IPS-11a (cell line): ENCODE measurements around the gene DAAM1.

Source experiments
- H3K4me3 ChIP-seq: one replicate; pipeline ENCODE4 v1.5.1; 2013; ENCODE audit warnings: low read depth, low read length, control low read depth

The DAAM1 gene

GRCh38 chr14:59337141-59337611, 148.7 kb downstream of the DAAM1 start:
- H3K4me3 ChIP-seq, result no peak overlapping the region

DNA sequence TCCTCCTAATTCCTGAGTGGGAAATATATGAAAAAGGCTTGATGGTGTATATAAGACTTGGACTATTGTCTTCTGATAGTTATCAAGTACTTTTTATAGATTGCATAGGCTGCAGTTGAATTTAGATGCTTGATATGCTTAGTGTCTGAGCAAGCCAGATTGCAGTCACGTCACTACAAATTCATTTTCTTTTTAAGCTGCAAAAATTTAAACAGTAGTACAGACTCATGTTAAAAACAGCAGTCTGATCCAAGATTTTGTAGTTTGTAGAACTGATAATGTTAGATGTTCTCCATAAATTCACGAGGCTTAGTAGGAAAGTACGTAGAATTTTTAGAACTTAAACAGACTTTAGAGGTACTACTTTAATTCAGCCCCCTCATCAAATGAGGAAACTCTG, 150.3 kb downstream of the DAAM1 start:
- no peak overlapping the region for H3K4me3 ChIP-seq

GRCh38 chr14:59339524-59340330, 151.3 kb downstream of the DAAM1 start:
- no peak overlapping the region for H3K4me3 ChIP-seq

GRCh38 chr14:59341858-59342477, 153.5 kb downstream of the DAAM1 start:
- H3K4me3 ChIP-seq, result no peak overlapping the region

DNA sequence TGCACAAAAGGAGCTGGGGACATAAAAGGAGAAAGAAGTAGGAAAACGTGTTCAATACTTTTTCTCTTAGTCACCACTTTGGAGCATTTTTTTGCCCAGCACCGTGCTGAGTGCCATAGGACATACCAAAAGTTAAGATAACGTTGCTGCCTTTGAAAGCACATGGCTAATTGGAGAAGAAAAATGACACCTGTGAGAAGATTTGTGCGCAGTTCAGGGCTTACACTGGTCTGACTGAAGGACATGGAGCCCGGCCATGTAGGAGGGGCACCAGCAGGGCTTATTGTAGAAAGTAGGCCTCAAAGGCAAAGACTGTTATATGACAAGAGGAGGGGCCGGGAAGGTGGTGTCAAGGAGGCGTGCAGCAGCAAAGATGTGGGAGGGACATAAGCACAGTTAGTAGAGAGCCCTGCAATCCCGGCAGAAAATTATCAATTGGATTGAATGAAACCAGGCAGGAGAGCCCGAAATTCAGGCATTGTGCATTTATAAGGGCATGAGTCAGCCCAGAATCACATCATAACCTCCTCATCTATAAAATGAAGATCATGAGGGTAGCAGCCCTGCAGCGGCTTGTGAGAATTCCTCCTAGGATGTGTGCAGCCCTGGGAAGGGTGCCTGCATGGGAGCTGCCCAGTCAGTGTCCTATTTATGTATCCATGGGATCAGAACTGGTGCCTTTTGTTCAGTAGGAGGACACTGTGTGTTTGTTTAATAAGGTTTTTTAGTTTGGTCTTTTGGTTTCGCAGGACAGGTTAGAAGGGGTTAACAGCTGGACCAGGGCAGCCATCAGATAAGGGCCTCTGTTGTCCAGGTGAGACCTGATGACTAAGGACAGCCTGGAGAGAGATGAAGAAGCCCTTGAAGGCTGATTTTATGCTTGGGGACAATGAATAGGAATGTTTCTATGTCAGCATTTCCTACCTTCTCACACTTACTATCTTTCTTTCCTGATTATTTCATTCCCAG, 154.3 kb downstream of the DAAM1 start:
- no peak overlapping the region for H3K4me3 ChIP-seq

GRCh38 chr14:59343585-59343984, 155.1 kb downstream of the DAAM1 start:
- H3K4me3 ChIP-seq, result no peak overlapping the region

DNA sequence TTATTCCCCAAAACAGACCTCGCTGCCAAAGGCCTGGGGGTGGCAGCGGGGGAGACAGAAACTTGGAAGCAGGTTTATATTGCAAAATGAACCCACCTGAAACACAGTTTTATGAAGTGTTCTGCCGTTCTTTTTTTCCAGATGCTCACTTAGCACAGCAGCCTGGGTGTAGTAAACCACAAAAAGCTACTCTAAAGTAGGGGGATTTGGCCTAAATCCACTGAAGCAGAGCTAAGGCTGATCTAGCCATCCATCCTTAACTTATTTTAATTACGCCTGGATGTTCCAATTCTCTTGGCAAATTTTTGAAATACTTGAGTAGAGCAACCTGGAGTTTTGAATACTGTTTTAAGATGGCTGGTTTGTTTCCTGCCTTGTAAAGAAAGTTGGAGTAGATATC, 155.5 kb downstream of the DAAM1 start:
- no peak overlapping the region for H3K4me3 ChIP-seq

- no peak overlapping the region for H3K4me3 ChIP-seq
These were observed 156.4 kb downstream of the DAAM1 start for GRCh38 chr14:59344691-59345455.

- H3K4me3 ChIP-seq, result no peak overlapping the region
These were observed 157.9 kb downstream of the DAAM1 start for GRCh38 chr14:59346329-59346728.

DNA sequence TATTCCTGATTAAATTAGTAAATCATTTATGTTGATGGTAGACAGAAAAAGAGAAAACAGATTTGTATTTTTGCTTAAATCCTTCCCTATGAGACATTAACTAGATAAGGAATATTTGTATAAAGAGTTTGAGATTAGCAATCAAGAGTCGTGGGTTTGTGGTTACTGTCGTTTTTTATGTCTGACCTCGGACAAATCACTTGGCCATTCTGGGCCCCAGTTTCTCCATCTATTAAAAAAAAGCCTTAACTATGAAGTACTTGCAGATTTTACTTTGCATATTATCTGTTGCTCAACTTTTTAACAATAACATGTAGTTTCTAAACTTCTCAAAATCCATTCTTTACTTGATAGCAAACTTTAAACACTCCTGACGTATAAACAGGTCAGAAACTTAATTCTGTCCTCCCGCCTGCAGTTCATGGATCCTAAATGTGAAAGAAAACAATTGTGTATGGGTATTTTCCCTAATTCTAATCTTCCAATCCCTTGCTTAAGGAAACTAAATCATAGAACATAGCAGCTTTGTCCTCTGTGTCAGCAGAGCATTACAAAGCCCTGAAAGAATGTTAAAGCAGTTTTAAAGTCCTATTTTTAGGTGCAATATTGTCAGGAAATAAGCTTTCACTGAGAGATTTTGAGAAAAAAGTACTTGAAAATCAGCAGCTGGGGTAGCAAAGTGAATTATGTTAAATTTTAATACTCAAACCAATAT, 158.5 kb downstream of the DAAM1 start:
- no peak overlapping the region for H3K4me3 ChIP-seq

- no peak overlapping the region for H3K4me3 ChIP-seq
These were observed 159.0 kb downstream of the DAAM1 start for GRCh38 chr14:59347511-59347900.

DNA sequence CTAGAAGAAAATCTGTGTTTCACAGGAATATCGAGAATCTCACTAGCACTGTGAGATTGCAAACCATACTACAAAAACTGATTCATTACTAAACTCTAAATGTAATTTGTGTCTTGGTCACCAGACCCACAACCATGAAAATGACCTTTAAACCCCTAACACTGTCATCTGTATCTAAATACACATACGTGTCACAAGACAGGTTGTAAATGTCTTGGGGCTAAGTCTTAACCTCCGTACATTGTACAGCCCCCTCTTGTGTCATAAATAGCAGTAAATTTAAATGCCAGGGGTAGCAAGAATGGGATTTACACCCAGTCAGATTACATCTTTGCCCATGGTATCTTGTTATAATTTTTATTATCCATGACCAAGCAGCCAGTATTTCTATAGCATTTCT, 159.4 kb downstream of the DAAM1 start:
- H3K4me3 ChIP-seq, result no peak overlapping the region

DNA sequence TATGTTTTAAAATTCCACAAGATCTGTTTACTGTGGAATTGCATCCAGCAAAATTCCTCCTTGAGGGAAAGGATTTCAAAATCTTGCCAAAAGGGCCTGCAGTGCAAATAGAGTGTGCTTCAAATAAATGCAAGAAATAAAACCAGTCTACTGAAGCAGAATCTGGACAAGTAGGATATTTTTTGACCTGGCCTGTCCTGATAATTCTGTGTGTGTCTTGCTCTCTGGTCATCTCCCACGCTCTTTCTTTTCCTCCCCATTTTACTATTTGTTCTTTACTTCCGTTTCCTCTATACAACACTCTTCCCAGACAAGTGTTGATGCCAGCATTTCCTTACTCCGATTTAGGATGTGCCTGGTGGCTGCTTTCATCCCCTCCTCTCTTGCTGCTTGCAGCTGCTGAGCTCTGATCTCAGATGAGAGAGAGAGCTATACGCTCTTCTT, 160.8 kb downstream of the DAAM1 start:
- H3K4me3 ChIP-seq, result no peak overlapping the region

DNA sequence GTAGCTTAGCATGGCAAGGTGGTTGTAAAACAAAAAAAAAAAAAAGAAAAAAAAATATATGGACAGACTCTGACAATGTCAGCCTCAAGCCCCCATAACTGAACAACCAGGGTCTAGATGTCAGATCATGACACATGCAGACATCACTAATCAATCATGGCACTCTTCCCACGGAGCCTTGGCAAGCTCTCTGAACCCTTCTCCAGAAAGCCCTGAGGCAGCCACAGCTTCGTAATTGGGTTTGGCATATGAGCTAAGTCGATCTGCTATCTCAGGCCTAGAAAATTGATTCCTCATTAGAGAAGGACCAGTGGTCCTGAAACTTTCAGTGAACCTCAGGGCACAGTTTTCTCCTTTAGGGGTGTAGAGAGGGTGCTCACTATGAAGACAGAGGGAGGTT, 164.5 kb downstream of the DAAM1 start:
- H3K4me3 ChIP-seq, result no peak overlapping the region

DNA sequence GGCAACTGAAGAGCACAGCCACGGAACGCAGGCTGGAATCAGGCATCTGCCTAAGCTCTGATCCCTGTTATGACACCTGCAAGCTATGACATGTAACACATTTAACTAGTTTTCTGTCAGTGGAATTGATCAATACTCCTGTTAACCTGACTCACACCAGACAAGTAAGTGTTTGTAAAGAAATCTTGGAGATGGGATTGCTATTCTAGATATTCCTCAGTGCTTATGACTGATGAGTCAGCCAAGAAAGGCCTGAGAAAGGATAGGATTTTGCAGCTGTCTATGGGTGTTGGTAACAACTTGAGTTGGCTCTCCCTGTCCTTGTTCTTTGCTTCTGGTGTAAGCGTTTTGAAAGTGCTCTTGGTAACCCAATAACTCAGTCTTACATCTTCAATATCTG, 166.2 kb downstream of the DAAM1 start:
- no peak overlapping the region for H3K4me3 ChIP-seq

DNA sequence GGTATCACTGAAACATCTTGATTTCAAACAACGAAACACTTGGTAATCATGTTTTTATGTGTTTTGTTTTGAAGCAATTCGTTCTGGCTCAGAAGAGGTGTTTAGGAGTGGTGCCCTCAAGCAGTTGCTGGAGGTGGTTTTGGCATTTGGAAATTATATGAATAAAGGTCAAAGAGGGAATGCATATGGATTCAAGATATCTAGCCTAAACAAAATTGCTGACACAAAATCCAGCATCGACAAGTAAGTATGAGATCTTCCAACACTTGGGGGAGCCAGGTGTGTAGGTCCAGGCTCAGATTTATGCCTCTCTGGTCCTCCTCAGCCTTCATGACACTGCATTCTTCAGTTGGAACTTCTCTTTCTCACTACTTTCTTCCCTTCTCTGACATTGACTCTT, 166.6 kb downstream of the DAAM1 start:
- no peak overlapping the region for H3K4me3 ChIP-seq

DNA sequence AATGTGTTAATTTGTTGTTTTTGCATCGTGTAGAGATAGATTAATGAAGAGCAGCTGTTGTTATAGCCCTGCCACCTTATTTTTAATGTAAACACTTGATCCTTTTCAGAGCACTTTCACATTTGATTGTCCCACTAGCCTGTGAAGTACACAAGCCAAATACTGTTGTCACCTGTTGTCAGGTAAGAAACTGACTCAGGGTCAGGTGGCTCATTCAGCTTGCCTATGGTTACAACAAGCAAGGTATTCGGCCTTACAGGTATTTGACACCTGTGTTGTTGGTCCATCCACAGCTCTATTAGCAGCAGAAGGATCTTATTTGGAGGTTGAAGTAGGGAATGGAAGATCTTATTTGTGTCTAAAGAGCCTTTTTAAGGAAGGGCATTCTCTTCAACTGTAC, 167.8 kb downstream of the DAAM1 start:
- no peak overlapping the region for H3K4me3 ChIP-seq

- no peak overlapping the region for H3K4me3 ChIP-seq
These were observed 168.3 kb downstream of the DAAM1 start for GRCh38 chr14:59356767-59357166.

DNA sequence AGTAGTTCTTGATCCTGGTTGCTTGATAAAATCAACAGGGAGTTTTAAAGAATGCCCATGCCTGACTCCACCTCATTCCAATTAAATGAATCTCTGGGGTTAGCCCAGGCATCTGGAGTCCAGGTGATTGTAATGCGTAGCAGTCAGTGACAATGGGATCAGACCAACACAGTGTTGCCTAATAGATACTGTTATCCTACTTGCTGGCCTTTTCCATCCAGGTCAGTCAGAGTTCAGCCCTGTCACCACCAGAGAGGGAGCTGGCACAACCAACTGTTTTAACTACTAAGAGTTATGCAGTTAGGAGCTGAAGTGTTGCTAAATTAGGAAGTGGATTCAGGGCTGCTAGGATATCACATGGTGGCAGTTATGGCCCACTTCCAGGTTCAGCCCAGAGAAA, 169.6 kb downstream of the DAAM1 start:
- no peak overlapping the region for H3K4me3 ChIP-seq

- no peak overlapping the region for H3K4me3 ChIP-seq
These were observed 170.3 kb downstream of the DAAM1 start for GRCh38 chr14:59358784-59359183.
